Activated naive CD4-positive, alpha-beta T cell treated with anti-CD3 and anti-CD28 coated beads, Interleukin-2, amount 10 ng/mL, durations not matched to agents 7 days and 5 days (primary cell): ENCODE results near the gene SYCE3.
"Not testable (repeated sequence)": the region's sequence is repeated elsewhere in the genome, so short reads cannot be mapped to it uniquely, and the experiment has no call there.

Experiments
- CTCF ChIA-PET: fragments of 350-600 bp; sonication (Branson Sonifier 250); formaldehyde crosslinking; loops from one replicate; lab custom pipeline; 2021; ENCODE audit warnings: antibody characterized with exemption; lab: Charles Lee
- DNase-seq: peaks from one replicate; pipeline ENCODE4 v3.0.0-alpha.2; 2020
- H3K27ac Mint-ChIP-seq: one replicate; pipeline ENCODE4 v1.8.0; 2021; ENCODE audit warnings: mild to moderate bottlenecking, moderate library complexity, mixed read lengths
- H3K27me3 Mint-ChIP-seq: one replicate; pipeline ENCODE4 v1.8.0; 2021; ENCODE audit warnings: mild to moderate bottlenecking, mixed read lengths
- H3K36me3 Mint-ChIP-seq: one replicate; pipeline ENCODE4 v1.8.0; 2021; ENCODE audit warnings: mixed read lengths
- H3K4me1 Mint-ChIP-seq: one replicate; pipeline ENCODE4 v1.8.0; 2021; ENCODE audit warnings: mixed read lengths
- H3K4me3 Mint-ChIP-seq: one replicate; pipeline ENCODE4 v1.8.0; 2021; ENCODE audit warnings: mild to moderate bottlenecking, moderate library complexity, mixed read lengths
- H3K9me3 Mint-ChIP-seq: one replicate; pipeline ENCODE4 v1.8.0; 2021; ENCODE audit warnings: mixed read lengths

SYCE3 gene

DNA sequence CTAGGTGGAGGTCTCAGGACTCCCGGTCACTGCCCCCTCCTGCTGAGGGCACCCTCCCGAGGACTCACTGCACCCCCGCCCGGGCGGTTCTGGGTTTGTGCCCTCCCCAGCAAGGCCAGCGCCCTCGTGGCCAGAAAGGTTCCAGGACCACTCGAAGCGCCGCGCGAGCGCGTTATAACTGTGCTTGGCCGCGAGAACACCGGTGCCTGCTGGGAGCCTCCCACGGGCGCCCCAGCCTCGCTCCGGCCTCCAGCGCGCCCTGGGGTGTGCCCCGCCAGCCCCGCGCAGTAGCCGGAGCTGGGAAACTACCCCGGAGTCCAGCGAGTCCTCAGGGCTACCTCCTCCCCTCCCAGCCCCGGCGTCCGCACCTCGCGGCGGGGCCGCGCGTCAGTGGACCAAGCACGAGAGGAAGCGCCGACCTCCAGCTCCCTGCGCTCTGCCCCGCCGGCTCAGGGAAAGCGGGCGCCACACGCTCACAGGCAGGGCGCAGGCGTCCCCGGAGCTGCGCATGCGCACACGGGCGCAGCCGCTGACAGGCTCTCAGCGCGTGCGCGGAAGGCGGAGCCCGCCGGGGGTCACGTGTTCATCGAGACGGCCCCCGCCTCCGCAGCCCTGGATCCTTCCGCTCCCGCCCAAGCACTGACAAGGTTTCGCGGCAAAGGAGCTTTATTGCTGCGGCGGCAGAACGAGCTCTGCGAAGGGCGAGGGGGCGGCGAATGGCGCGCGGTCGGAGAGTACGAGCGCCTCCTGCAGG lies 37.4 kb downstream of the SYCE3 start, which contains the start of gene SCO2:
Gene SCO2, minus strand, starts transcription at position 495 of the 754 bp plus-strand sequence. CDS start 1,187 bp downstream, outside the sequence.
- CTCF ChIA-PET, result interaction anchor here (0.7 to 6.1 kb wide), 17 partner anchors 10 to 274 kb away, joined by 3 to 46 read pairs (median 6); partner anchors contain the start of genes HDAC10, KLHDC7B, LMF2 and NCAPH2
- Mint-ChIP-seq H3K9me3 (no peaks in the 10 kb centered on the region), H3K4me1 (peaks cover 38% of the 10 kb centered on the region), H3K36me3 (peaks cover 14% of the 10 kb centered on the region), H3K4me3 (peak within 1 kb of the TSS; percentile 88), H3K27ac (peak within 1 kb of the TSS; percentile 96), H3K27me3 (no peaks in the 10 kb centered on the region)
- DNase-seq, result peak; percentile 98

DNA sequence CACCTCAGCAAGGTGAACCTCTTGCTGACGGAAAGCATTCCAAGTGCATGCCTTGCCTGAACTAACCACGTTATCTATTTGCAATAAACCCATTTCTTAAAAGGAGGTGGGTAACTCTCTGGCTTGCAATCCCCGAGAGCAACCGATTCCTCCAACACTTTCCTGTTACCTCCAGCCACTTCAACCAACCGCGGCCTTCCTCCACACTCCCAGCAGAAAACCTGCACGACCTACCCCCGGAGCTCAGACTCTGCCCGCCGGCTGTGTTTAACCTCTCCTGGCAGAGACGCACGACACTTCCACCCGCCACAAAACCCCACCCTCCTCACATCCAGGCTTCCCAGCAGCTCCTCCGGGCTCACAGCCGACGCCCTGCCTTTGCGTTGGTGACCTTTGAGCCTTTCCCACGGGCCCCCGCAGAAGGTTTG lies 38.0 kb downstream of the SYCE3 start:
- CTCF ChIA-PET, result interaction anchor here (0.5 to 6.1 kb wide), 7 partner anchors 9 to 170 kb away, joined by 3 to 46 read pairs (median 16); partner anchors contain the start of genes KLHDC7B, LMF2, NCAPH2 and SYCE3
- Mint-ChIP-seq H3K9me3 (no peaks in the 10 kb centered on the region), H3K27me3 (no peaks in the 10 kb centered on the region), H3K27ac (peak overlapping the region; percentile 95), H3K4me3 (peak overlapping the region; percentile 88), H3K4me1 (peaks cover 37% of the 10 kb centered on the region), H3K36me3 (peaks cover 14% of the 10 kb centered on the region)
- no peak for DNase-seq

DNA sequence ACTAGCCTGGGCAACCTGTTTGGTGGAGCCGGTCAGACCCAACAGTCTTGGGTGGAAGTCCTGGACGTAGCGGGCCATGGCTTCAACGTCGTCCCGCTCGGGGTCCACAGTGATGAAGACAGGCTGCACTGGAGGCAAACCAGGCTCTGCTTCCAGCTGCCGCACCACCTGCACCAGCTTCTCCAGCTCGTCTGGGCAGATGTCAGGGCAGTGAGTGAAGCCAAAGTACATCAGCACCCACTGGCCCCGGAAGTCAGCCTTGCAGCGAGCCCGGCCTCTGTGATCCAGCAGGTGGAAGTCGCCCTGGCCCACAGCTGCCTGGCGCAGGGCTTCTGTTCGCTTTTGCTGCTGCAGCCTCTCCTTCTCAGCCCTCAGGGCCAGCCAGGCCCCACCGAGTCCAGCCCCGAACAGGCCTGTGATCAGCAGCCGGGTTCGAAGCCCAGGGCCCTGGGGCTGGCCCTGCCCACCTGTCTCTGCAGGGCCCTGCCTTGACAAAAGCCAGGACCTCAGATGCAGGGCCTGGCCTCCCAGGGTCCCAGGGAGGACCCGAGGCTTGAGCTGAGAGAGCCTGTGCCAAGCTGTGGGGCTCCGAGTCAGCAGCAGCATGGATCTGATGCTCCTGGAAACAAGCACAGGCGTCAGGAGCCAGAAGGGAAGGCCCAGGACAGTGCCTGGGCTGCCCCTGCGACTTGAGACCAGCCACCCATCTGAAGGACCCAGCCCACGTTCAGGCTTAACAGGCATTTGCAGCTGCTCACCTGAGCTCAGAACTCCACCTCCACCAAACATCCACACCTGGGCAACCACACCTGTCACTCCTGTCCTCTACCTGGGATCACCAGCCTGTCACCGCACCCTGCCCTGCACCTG lies 38.7 kb downstream of the SYCE3 start:
- Mint-ChIP-seq H3K4me3 (peak overlapping the region; percentile 88), H3K36me3 (peaks cover 18% of the 10 kb centered on the region), H3K27ac (peak overlapping the region; percentile 95), H3K9me3 (no peaks in the 10 kb centered on the region), H3K27me3 (no peaks in the 10 kb centered on the region), H3K4me1 (peaks cover 35% of the 10 kb centered on the region)
- DNase-seq, result peak; percentile 21
- CTCF ChIA-PET, result interaction anchor here (0.5 to 6.1 kb wide), 5 partner anchors 8 to 169 kb away, joined by 3 to 46 read pairs (median 16); partner anchors contain the start of genes KLHDC7B and SYCE3

GRCh38 chr22:50523458-50523805 lies 39.3 kb downstream of the SYCE3 start:
- Mint-ChIP-seq H3K4me3 (peak overlapping the region; percentile 33), H3K36me3 (peaks cover 18% of the 10 kb centered on the region), H3K27me3 (no peaks in the 10 kb centered on the region), H3K4me1 (peaks cover 29% of the 10 kb centered on the region), H3K27ac (peak overlapping the region; percentile 28), H3K9me3 (no peaks in the 10 kb centered on the region)
- no peak for DNase-seq
- CTCF ChIA-PET, result interaction anchor here (1.1 to 2.9 kb wide), 2 partner anchors 8 to 15 kb away, joined by 4 to 16 read pairs; no protein-coding TSS in a partner anchor

DNA sequence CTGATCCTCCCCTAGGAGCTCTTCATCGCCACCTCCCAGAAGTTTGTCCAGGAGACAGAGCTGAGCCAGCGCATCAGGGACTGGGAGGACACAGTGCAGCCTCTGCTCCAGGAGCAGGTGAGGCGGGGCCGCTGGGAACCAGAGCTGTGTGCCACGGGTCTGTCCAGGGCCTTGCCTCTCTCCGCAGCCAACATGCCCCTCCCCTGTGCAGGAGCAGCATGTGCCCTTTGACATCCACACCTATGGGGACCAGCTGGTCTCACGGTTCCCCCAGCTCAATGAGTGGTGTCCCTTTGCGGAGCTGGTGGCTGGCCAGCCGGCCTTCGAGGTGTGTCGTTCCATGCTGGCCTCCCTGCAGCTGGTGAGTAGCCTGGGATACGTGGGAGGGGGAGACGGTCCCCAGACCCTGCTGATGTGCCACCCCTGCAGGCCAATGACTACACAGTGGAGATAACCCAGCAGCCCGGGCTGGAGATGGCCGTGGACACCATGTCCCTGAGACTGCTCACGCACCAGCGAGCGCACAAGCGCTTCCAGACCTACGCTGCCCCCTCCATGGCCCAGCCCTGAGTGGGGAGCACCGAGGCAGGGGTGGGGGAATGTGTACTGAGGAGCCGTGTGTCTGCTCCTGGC lies 39.8 kb downstream of the SYCE3 start:
- Mint-ChIP-seq H3K36me3 (peaks cover 18% of the 10 kb centered on the region), H3K27me3 (no peaks in the 10 kb centered on the region), H3K4me3 (peak overlapping the region; percentile 37), H3K4me1 (peaks cover 24% of the 10 kb centered on the region), H3K9me3 (no peaks in the 10 kb centered on the region), H3K27ac (no peak overlapping the region)
- no peak for DNase-seq
- CTCF ChIA-PET, result interaction anchor here (1.1 to 1.6 kb wide), 2 partner anchors 14 to 98 kb away, joined by 4 read pairs; no protein-coding TSS in a partner anchor

DNA sequence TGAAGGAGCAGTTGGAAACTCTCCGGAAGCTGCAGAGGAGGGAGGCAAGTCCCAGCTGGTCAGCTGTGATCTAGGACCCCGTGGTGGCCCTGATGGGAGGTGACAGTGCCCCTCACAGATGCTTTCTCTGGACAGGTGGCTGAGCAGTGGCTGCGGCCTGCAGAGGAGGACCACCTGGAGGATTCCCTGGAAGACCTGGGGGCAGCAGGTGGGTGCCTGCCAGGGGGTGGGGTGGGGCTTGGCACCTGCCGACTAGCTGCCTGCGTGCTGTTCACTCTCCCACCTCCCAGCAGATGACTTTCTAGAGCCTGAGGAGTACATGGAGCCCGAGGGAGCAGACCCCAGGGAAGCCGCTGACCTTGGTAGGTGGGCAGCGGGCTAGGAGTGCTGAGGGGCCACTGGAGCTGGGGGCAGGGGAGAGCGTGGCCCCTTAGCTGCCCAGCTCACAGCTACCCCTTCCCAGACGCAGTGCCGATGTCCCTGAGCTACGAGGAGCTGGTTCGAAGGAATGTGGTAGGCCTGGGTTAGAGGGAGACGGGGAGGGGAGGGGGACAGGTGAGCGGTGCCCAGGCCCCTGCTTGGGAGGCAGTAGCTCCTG lies 40.4 kb downstream of the SYCE3 start:
- Mint-ChIP-seq H3K36me3 (peaks cover 21% of the 10 kb centered on the region), H3K4me1 (peaks cover 18% of the 10 kb centered on the region), H3K27me3 (no peaks in the 10 kb centered on the region), H3K9me3 (no peaks in the 10 kb centered on the region), H3K4me3 (no peak overlapping the region), H3K27ac (peak overlapping the region; percentile 19)
- CTCF ChIA-PET, result interaction anchor here (1.1 to 1.6 kb wide), 2 partner anchors 13 to 98 kb away, joined by 4 read pairs; no protein-coding TSS in a partner anchor
- no peak for DNase-seq

- Mint-ChIP-seq H3K36me3 (peaks cover 21% of the 10 kb centered on the region), H3K9me3 (no peaks in the 10 kb centered on the region), H3K4me1 (peaks cover 12% of the 10 kb centered on the region), H3K4me3 (no peak overlapping the region), H3K27ac (no peak overlapping the region), H3K27me3 (no peaks in the 10 kb centered on the region)
- no peak for DNase-seq
- CTCF ChIA-PET, result interaction anchor here (1.6 kb wide), 1 partner anchor 99 kb away, joined by 4 read pairs; no protein-coding TSS in a partner anchor
Measured at GRCh38 chr22:50521710-50522109, 41.0 kb downstream of the SYCE3 start.

- H3K27me3 Mint-ChIP-seq, result no peaks in the 10 kb centered on the region
- CTCF ChIA-PET, result no interaction called here
- DNase-seq, result no peak
- H3K4me1 Mint-ChIP-seq, result peaks cover 11% of the 10 kb centered on the region
- H3K36me3 Mint-ChIP-seq, result peaks cover 22% of the 10 kb centered on the region
- no peak overlapping the region for H3K4me3 Mint-ChIP-seq
- H3K27ac Mint-ChIP-seq, result peak overlapping the region; percentile 24
- H3K9me3 Mint-ChIP-seq, result no peaks in the 10 kb centered on the region
Measured at GRCh38 chr22:50520826-50521453, 41.8 kb downstream of the SYCE3 start.

- H3K4me1 Mint-ChIP-seq, result peaks cover 15% of the 10 kb centered on the region
- H3K4me3 Mint-ChIP-seq, DNase-seq, H3K9me3 Mint-ChIP-seq, H3K27ac Mint-ChIP-seq, CTCF ChIA-PET, H3K27me3 Mint-ChIP-seq: not testable (repeated sequence)
- peaks cover 22% of the 10 kb centered on the region for H3K36me3 Mint-ChIP-seq
Measured at GRCh38 chr22:50520184-50520583, 42.5 kb downstream of the SYCE3 start.

DNA sequence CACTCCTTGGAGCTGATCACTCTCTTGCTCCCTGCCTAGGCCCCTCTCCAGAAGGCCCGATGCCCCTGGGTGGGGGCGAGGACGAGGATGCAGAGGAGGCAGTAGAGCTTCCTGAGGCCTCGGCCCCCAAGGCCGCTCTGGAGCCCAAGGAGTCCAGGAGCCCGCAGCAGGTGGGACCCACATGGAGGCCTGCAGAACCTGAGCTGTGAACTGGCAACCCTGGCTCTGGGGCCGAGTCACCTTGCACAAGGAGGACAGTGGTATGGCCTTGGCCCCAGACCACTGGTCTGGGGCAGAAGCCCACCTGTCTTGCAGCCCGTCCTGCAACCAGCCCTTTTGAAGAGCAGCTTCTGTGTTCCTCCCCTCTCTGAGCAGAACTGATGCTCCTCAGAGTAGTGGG lies 43.6 kb downstream of the SYCE3 start:
- Mint-ChIP-seq H3K4me1 (peaks cover 11% of the 10 kb centered on the region), H3K4me3 (no peak overlapping the region), H3K9me3 (no peaks in the 10 kb centered on the region), H3K27ac (no peak overlapping the region), H3K27me3 (no peaks in the 10 kb centered on the region), H3K36me3 (peaks cover 22% of the 10 kb centered on the region)
- CTCF ChIA-PET, result no interaction called here
- no peak for DNase-seq

DNA sequence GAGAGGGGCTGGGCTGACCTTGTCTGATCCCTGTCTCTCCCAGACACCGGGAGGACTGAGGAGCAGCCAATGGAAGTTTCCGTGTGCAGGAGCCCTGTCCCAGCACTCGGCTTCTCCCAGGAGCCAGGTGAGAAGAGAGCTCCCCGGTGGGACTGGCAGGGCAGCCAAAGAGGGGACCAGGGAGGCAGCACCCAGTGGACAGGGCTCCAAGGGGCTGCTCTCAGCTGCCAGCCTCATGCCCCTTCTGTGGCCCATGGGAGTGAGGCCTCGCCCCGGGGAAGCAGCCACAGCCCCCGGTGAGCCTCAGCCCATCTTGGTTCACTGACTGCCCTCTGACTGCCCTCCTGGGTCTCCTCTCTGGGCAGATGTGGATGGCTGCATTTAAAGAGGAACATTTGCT lies 44.1 kb downstream of the SYCE3 start:
- Mint-ChIP-seq H3K27me3 (no peaks in the 10 kb centered on the region), H3K27ac (no peak overlapping the region), H3K4me3 (no peak overlapping the region), H3K36me3 (peaks cover 22% of the 10 kb centered on the region), H3K4me1 (peaks cover 12% of the 10 kb centered on the region), H3K9me3 (no peaks in the 10 kb centered on the region)
- CTCF ChIA-PET, result no interaction called here
- no peak for DNase-seq

- Mint-ChIP-seq H3K4me3 (no peak overlapping the region), H3K27ac (no peak overlapping the region), H3K36me3 (peaks cover 19% of the 10 kb centered on the region), H3K9me3 (no peaks in the 10 kb centered on the region), H3K27me3 (no peaks in the 10 kb centered on the region), H3K4me1 (peaks cover 16% of the 10 kb centered on the region)
- CTCF ChIA-PET, result no interaction called here
- DNase-seq, result no peak
Measured at GRCh38 chr22:50517495-50518260, 45.0 kb downstream of the SYCE3 start.
